Mucosa of descending colon (tissue), 3 donors: ENCODE measurements around the gene C19orf81. TPM values are rescaled to one million over a fixed set of nuclear protein-coding genes. Genes with fewer than 3 reads are reported as not detected.
"Not testable (repeated sequence)": the region's sequence is repeated elsewhere in the genome, so short reads cannot be mapped to it uniquely, and the experiment has no call there.

ENCODE experiments used
- ATAC-seq: fragments of 200-7000 bp; cut with Tn5 transposase; one replicate; pipeline ENCODE4 v1.9.1; 2020; ENCODE audit warnings: mild to moderate bottlenecking, moderate library complexity
- DNase-seq, 3 donors: peaks; one replicate each; pipeline ENCODE4 v3.0.0-alpha.2; 2020
- H3K36me3 ChIP-seq: fragments of 200-600 bp; one replicate; pipeline ENCODE4 v1.8.0; 2021; ENCODE audit warnings: low read depth, mild to moderate bottlenecking
- H3K4me1 ChIP-seq: fragments of 200-600 bp; one replicate; pipeline ENCODE4 v1.8.0; 2021; ENCODE audit warnings: low read depth, mild to moderate bottlenecking
- H3K4me3 ChIP-seq: fragments of 200-600 bp; one replicate; pipeline ENCODE4 v1.8.0; 2021; ENCODE audit warnings: mild to moderate bottlenecking
- H3K9me3 ChIP-seq: fragments of 200-600 bp; one replicate; pipeline ENCODE4 v1.8.0; 2021; ENCODE audit warnings: mild to moderate bottlenecking
- CTCF ChIP-seq: fragments of 200-600 bp; IDR thresholded peaks from one replicate; pipeline ENCODE4 v1.8.0; 2022; ENCODE audit warnings: antibody characterized with exemption, mild to moderate bottlenecking
- intact Hi-C, 2 donors: fragments of 100-400 bp; cut with DNase I in 1 of 2; cut with micrococcal nuclease in 1 of 2; formaldehyde crosslinking; loops; one replicate each; pipeline versions ENCODE4 v1.11.0 to v1.11.1; 2022; cut with DNase I, micrococcal nuclease
- total RNA-seq, 3 donors: library from RNA; stranded (reverse); fragmentation: NEBNext Ultra II Directional in 2 of 3; extraction: Animal tissue kit (Norgen Biotek cat#: 25700) in 2 of 3; gene quantifications; one replicate each; pipeline versions ENCODE4 v1.2.1 to v1.2.4, GENCODE V29; 2021 to 2023
- donor health status: DM: no; HTN: no; CAD: no; lungs with moderate emphysema.
- donor health status: DM: no; HTN: no; CAD: no.
- donor health status: DM: no; HTN: yes; CAD: no.

The C19orf81 gene
- total RNA-seq, 3 donors from 2014 or later: 0.41 TPM; not detected in 2

- no peaks in the 10 kb centered on the region for H3K36me3 ChIP-seq
- intact Hi-C loops: no loop called here
- ATAC-seq: no peak
- H3K4me1 ChIP-seq: no peaks in the 10 kb centered on the region
- TF ChIP-seq CTCF: no peak
- DNase-seq: no peak
- no peak overlapping the region for H3K4me3 ChIP-seq
- H3K9me3 ChIP-seq: no peaks in the 10 kb centered on the region
Observed at GRCh38 chr19:50607388-50607787, 41.9 kb upstream of the C19orf81 start.

DNA sequence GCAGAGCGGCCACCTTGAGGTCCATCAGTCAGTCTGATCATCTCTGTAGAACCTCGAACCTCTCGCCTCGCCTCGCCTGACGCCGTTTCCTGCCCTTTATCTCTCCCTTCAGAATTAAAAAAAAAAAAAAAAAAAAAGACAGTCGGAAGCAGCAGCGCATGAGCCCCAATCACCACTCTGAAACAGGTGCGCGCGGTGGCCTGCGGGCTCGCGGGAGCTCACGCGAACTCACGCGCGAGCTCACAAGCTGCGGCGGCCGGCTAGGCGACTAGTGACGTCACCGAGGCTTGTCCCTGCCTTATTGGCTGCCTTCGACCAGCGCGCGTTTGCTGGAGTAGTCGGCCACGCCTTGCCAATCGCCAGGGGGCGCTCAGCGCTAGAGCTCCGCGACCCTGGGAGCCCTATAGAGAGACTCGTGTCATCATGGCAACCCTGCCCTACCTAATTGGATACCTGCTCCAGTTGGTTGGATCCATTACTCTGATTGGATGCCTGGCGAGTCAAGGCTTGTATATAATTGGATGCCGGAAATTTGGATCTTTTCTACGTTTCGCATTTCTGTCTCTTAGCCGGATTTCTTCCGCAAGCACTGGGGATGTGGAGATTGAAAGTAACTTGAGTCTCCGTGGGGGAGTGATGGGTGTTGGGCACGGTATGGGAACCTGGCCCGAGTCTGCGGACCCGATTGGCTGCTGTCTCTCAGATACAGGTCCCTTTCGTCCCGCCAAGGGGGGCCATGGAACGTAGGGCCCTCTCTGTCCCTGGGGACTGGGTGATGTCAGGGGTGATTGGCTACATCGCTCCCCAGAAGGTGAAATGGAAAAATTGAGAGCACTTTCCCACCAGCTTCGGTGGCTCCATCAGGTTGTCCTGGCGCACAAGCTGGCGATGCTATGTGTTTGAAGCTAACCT, 41.1 kb upstream of the C19orf81 start:
- peak; percentile 46 to 75 (median 52) for DNase-seq
- peak; percentile 40 for ATAC-seq
- intact Hi-C loops: no loop called here

DNA sequence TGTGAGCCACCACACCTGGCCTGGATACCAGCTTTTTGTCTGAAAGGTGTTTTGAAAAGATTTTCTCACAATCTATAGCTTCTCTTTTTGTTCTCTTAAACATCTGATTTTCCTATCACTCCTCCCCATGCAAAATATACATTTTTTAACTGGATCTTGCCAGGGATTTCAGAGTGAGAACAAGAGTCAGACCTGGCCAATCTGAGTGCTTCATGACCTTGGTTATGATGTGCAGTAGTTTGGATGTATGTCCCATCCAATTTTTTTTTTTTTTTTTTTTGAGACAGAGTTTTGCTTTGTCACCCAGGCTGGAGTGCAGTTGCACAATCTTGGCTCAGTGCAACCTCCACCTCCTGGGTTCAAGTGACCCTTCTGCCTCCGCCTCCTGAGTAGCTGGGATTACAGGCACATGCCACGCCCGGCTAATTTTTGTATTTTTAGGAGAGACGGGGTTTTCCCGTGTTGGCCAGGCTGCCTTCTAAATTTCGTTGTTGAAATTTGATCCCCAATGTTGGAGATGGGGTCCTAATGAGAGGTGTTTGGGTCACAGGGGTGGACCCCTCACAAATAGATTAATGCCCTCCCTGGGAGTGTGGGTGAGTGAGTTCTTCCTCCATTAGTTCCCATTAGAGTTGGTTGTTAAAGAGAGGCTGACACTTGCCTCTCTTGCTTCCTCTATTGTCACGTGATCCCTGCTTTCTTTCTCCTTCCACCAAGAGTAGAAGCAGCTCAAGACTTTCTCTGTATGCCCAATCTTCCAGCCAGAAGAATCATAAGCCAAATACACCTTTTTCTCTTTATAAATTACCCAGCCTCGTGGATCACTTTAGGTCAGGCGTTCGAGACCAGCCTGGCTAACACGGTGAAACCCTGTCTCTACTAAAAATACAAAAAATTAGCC, 36.5 kb upstream of the C19orf81 start:
- ATAC-seq, H3K4me1 ChIP-seq, intact Hi-C loops, H3K4me3 ChIP-seq, DNase-seq, H3K36me3 ChIP-seq, H3K9me3 ChIP-seq: not testable (repeated sequence)

More for the DNA sequence above, 41.1 kb upstream of the C19orf81 start:
- Histone ChIP-seq H3K4me3 (no peak overlapping the region), H3K9me3 (no peaks in the 10 kb centered on the region), H3K36me3 (no peaks in the 10 kb centered on the region), H3K4me1 (no peaks in the 10 kb centered on the region)
- TF ChIP-seq CTCF: no peak

DNA sequence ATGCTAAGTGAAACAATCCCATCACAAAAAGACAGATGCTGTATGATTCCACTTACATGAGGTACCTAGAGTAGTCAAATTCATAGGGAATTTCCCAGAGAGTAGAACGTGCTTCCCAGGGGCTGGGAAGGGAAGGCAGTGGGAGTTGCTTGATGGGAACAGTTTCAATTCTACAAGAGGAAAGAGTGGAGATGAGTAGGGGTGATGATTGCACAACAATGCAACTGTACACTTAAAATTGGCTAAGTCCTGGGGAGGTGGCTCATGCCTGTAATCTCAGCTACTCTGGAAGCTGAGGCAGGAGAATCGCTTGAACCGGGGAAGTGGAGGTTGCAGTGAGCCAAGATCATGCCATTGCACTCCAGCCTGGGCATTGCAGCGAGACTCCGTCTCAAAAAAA, 30.9 kb upstream of the C19orf81 start:
- H3K36me3 ChIP-seq, intact Hi-C loops, ATAC-seq, H3K4me1 ChIP-seq, H3K9me3 ChIP-seq, DNase-seq, H3K4me3 ChIP-seq: not testable (repeated sequence)

GRCh38 chr19:50619184-50619583, 30.1 kb upstream of the C19orf81 start:
- H3K4me3 ChIP-seq, ATAC-seq, H3K9me3 ChIP-seq, H3K4me1 ChIP-seq, H3K36me3 ChIP-seq, intact Hi-C loops, DNase-seq: not testable (repeated sequence)

- intact Hi-C loops, H3K4me1 ChIP-seq, H3K36me3 ChIP-seq, H3K4me3 ChIP-seq, ATAC-seq, DNase-seq, H3K9me3 ChIP-seq: not testable (repeated sequence)
Observed at GRCh38 chr19:50620394-50620906, 28.8 kb upstream of the C19orf81 start.

DNA sequence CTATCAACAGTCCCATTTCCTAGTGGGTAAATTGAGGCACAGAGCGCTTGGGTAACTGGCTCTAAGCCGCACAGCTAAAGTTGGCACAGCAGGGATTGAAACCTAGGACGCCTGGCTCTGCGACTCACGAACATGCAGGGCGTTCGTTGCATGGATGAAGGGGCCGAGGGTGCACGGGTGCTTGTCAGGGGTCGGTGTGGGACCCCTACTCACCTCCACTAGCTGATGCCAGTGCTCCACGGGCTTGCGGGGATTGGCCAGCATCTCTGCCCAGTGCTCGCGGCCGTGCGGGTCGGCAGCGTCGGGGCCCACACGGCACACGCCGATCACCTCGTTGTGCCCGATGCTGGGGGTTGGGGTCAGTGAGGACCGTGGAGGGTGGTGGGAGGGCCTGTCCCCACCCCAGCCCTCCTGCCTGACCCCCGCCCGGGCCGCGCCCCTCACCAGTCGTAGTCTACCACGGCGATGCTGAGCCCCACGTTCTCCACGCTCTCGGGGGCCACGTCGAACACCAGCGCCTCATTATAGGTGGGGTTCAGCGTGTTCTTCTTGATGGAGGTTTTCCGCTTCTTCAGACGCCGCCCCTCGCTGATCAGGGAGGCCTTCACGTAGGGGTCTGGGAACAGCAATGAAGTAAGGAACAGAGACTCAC, 24.2 kb upstream of the C19orf81 start:
- no peak for ATAC-seq
- Histone ChIP-seq H3K9me3 (no peaks in the 10 kb centered on the region), H3K4me1 (no peaks in the 10 kb centered on the region), H3K36me3 (no peaks in the 10 kb centered on the region), H3K4me3 (no peak overlapping the region)
- DNase-seq: no peak
- intact Hi-C loops: no loop called here
- TF ChIP-seq CTCF: no peak
